ENCODE measurements around the gene KDM7A. TPM values are rescaled to one million over a fixed set of nuclear protein-coding genes. Genes with fewer than 3 reads are reported as not detected.

KDM7A gene
- total RNA-seq, 1 donor from 2014 or later: 25.4 TPM

DNA sequence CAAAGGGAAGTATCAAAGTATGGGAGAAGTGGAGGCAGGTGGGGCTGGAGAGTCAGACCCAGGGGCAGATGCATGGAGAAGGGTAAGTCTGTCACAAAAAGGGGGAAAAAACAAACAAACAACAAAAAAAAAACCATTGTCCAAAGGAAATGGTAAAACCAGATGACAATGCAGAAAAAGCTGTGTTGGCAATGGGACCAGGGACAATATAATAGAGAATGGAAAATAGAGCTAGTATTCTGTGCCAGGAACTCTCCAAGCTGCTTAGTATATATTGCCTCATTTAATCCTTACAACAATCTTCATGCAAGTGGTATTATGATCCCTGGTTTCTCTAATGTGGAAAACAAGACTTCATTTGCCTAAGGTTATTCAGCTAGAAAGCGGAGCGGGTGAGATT lies 13.1 kb upstream of the KDM7A start:
- Mint-ChIP-seq H3K36me3 (ENCODE audit: unreplicated experiment) (no peaks in the 10 kb centered on the region), H3K4me3 (ENCODE audit: unreplicated experiment) (no peak overlapping the region), H3K9me3 (ENCODE audit: unreplicated experiment) (no peaks in the 10 kb centered on the region), H3K4me1 (ENCODE audit: low read depth, unreplicated experiment) (peaks cover 3% of the 10 kb centered on the region), H3K27ac (ENCODE audit: unreplicated experiment) (no peak overlapping the region), H3K27me3 (ENCODE audit: unreplicated experiment) (peaks cover 4% of the 10 kb centered on the region)
- no peak for DNase-seq
- TF ChIP-seq CTCF (IDR thresholded peaks at IDR 0.05; ENCODE audit: partially characterized antibody, unreplicated experiment): no peak

GRCh38 chr7:140182917-140183316 lies 6.1 kb upstream of the KDM7A start:
- TF ChIP-seq CTCF (IDR thresholded peaks at IDR 0.05; ENCODE audit: partially characterized antibody, unreplicated experiment): no peak
- H3K36me3 Mint-ChIP-seq (ENCODE audit: unreplicated experiment): no peaks in the 10 kb centered on the region
- DNase-seq: no peak
- no peak overlapping the region for H3K4me3 Mint-ChIP-seq (ENCODE audit: unreplicated experiment)
- H3K9me3 Mint-ChIP-seq (ENCODE audit: unreplicated experiment): peaks cover 1% of the 10 kb centered on the region
- peaks cover 1% of the 10 kb centered on the region for H3K27me3 Mint-ChIP-seq (ENCODE audit: unreplicated experiment)
- H3K27ac Mint-ChIP-seq (ENCODE audit: unreplicated experiment): no peak overlapping the region
- peaks cover under 1% of the 10 kb centered on the region for H3K4me1 Mint-ChIP-seq (ENCODE audit: low read depth, unreplicated experiment)

DNA sequence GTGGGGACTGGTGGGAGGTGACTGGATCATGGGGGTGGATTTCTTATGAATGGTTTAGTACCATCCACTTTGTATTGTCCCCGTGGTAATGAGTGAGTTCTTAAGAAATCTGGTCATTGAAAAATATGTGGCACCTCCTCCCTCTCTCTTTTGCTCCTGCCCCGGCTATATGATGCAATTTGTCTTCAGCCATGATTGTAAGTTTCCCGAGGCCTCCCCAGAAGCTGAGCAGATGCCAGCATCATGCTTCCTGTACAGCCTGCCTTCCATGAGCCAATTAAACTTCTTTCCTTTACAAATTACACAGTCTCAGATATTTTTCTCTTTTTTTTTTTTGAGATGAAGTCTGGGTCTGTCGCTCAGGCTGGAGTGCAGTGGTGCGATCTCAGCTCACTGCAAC lies 2.6 kb upstream of the KDM7A start:
- no peak overlapping the region for H3K27ac Mint-ChIP-seq (ENCODE audit: unreplicated experiment)
- H3K4me1 Mint-ChIP-seq (ENCODE audit: low read depth, unreplicated experiment): peaks cover 7% of the 10 kb centered on the region
- no peak for TF ChIP-seq CTCF (IDR thresholded peaks at IDR 0.05; ENCODE audit: partially characterized antibody, unreplicated experiment)
- DNase-seq: no peak
- H3K9me3 Mint-ChIP-seq (ENCODE audit: unreplicated experiment): peaks cover 11% of the 10 kb centered on the region
- no peak overlapping the region for H3K4me3 Mint-ChIP-seq (ENCODE audit: unreplicated experiment)
- peaks cover 11% of the 10 kb centered on the region for H3K27me3 Mint-ChIP-seq (ENCODE audit: unreplicated experiment)
- H3K36me3 Mint-ChIP-seq (ENCODE audit: unreplicated experiment): no peaks in the 10 kb centered on the region

DNA sequence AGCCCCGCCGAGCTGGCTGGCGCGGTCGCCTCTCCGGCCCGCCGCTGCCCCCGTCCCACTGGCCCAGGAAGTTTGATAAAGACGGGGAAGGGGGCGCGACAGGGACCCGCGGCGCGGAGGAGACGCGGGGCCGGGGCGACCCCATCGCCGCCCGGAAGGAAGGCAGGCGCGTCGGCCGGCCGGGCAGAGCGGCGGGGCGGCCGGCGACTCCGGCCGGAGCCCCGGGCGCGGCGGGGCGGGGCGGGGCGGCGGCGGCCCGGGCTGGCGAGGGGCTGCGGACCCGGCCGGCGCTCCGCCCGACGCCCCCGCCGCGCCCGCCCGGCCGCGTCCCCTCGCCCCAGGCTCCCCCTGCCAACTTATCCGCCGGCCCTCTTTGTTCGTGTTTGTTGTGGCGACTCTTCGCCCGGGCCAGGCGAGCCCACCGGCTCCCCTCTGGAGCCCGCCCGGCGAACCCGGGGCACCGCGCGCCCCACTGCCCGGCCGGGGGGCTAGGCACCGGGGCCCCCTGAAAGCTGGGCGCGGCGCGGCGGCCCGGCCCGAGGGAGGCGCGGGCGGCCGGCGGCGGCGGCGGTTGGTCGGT lies 571 bp downstream of the KDM7A start:
- peaks cover 13% of the 10 kb centered on the region for H3K27me3 Mint-ChIP-seq (ENCODE audit: unreplicated experiment)
- no peaks in the 10 kb centered on the region for H3K36me3 Mint-ChIP-seq (ENCODE audit: unreplicated experiment)
- no peak for TF ChIP-seq CTCF (IDR thresholded peaks at IDR 0.05; ENCODE audit: partially characterized antibody, unreplicated experiment)
- no peak overlapping the region for H3K27ac Mint-ChIP-seq (ENCODE audit: unreplicated experiment)
- H3K4me3 Mint-ChIP-seq (ENCODE audit: unreplicated experiment): peak overlapping the region; percentile 70
- peaks cover 13% of the 10 kb centered on the region for H3K4me1 Mint-ChIP-seq (ENCODE audit: low read depth, unreplicated experiment)
- peak; percentile 40 for DNase-seq
- H3K9me3 Mint-ChIP-seq (ENCODE audit: unreplicated experiment): peaks cover 11% of the 10 kb centered on the region

DNA sequence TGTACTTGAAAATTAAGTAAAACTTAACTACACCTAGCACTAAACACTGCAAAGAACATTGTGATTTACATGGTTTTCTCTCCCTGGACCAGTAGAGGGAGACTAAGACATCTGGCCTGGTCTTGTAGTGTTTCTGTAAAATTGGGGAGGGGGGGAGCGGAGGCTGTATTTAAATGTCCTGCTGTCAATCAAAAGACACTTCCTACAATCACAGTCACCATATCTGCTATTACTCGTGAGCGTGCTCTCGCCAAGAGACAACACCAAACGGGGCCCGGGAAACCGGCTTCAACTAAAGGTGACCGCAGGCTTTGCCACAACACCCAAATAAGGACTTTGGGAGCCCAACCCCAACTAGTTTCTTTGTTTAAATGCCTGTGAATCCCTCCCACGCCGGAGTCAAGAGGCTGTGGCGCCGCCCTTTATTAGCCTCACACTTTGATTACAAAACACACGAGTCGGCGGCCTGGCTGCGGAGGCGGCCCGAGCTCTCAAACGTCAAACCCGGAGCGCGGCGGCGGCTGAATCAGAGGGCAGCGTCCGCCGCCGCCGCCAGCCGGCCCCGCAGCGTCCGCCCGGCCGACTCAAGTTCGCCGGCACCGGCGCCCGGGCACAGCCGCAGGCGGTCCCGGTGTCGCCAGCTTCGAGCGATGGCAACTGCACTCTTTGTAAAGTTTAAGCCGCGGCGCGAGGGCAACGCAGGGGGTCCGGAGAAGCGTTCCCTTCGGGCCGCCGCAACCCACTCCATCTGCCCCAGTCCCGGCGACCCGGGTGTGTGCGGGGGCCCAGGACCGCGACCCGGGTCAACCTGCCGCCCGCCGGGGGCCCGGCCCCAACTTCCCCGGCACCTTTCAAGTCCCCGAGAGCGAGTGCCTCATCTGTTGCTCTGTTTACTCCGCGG lies 1.3 kb downstream of the KDM7A start:
- Mint-ChIP-seq H3K36me3 (ENCODE audit: unreplicated experiment) (no peaks in the 10 kb centered on the region), H3K27me3 (ENCODE audit: unreplicated experiment) (peaks cover 13% of the 10 kb centered on the region), H3K27ac (ENCODE audit: unreplicated experiment) (peak overlapping the region; percentile 79), H3K4me3 (ENCODE audit: unreplicated experiment) (peak overlapping the region; percentile 89), H3K4me1 (ENCODE audit: low read depth, unreplicated experiment) (peaks cover 13% of the 10 kb centered on the region), H3K9me3 (ENCODE audit: unreplicated experiment) (peaks cover 11% of the 10 kb centered on the region)
- TF ChIP-seq CTCF (IDR thresholded peaks at IDR 0.05; ENCODE audit: partially characterized antibody, unreplicated experiment): peak; percentile 65
- DNase-seq: peak; percentile 76
